ENCODE data around the gene SLC24A1.

SLC24A1 gene

DNA sequence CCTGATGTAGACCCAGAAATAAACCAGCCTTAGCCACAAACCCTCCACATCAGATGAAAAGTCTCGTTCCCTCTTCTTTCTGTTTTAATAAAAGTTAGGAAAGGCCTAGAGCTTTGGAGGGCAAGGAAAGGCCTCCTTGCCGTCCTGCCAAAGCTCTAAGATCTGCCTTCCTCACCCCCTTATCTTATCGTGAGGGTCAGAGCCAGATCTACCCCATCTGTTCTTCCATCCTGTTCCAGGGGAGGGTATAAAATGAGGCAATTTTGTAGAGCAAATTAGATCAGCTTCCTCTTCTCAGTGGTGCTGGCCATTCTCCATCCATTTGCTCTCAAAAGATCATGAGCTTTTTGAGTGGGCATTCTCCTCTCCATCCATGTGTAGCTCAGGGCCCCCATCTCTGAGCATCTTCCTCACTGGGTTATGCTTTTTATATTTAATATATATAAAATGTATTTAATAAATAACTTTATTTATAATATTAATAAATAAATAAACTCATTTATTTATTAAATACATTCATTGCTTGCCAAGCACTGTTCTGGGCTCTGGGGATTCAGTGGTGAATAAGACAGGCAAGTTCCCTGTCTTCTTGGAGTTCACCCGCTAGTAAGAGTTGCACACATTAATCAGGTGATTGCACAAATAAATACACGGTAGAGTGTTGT, 2.0 kb upstream of the SLC24A1 start:
- no peak for DNase-seq

DNA sequence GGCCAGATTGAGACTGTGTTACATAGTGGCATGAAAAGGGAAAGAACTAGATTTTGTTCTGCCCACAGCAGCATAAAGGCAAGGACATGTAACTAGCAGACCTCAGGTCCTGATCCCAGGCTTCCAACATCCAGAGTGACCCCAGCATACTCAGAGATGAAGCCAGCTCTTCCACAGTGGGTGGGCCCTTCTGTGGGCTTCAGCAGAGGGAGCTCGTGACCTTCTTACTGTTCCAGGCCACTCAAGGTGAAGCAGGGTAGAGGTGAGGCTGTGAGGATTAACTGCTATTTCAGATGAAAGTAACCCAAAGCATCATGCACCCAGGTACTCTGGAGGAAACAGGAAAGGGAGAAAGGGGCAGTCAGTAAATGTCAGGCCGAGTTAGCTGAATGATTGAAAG, 905 bp upstream of the SLC24A1 start:
- no peak for DNase-seq

DNA sequence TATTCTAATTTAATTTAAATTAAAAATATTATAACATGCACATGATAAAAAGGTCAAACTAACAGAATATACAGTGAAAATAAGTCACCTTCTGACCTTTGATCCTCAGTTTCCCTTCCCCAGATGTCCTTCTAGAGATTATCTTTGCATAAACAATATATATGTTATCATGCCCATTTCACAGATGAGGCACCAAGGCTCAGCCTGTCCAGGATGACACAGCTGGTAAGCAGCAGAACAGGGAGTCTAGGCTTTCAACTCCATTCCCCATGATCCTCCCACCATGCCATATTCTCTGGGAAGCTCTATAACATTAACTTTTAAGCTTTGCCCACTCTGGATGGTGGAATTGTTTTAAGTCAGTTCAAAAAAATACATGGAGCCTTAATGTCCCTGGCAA, 1.4 kb downstream of the SLC24A1 start:
- no peak for DNase-seq

DNA sequence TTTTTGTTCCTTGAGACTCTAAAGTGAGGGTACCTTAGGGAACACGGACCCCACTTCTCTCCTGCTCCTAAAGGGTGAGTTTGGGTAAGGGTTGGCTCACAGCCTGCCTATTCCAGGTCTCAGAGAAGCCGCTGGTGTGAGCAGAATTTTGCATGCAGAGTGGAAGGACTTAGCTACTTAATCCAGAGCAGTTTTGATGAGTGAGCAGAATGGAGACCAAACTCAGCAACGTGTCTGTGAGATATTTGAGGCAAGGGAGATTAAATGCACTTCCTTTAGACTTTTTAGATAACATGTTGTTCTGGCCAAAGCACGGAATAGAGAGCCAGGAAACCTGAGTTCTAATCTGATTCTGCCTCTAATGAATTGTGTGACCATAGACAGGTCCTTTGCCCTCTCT, 5.1 kb downstream of the SLC24A1 start:
- DNase-seq = no peak

DNA sequence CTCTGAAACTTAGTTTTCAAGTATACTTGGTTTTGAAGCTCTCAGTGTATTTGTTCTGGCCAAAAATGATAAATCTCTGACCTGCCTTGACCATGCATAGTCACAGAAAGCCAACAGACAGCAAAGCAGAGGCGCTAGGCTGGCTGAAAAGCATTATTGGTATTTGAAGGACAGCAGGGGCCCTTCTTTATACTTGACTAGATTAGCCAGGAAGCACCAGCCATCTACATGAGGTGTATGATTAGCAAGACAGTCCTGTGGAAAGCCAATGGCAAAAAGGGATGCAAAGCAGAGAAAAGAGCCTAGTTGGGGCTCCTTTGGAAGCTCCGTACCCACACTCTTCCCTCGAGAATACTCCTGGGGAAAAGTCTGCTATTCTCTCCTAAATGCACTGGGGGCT, 7.8 kb downstream of the SLC24A1 start:
- DNase-seq = no peak

DNA sequence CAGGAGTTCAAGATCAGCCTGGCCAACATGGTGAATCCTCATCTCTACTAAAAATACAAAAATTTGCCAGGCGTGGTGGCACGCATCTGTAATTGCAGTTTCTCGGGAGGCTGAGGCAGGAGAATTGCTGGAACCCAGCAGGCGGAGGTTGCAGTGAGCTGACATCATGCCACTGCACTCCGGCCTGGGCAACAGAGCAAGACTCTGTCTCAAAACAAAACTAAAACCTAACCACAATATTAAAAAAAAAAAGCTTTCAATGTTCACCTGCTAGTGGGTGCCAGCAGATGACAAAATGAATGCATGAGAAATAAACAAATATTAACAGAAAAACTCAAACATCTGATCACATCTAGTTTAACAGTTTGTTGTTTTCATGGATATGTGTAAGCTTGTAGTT, 9.0 kb downstream of the SLC24A1 start:
- no peak for DNase-seq

DNA sequence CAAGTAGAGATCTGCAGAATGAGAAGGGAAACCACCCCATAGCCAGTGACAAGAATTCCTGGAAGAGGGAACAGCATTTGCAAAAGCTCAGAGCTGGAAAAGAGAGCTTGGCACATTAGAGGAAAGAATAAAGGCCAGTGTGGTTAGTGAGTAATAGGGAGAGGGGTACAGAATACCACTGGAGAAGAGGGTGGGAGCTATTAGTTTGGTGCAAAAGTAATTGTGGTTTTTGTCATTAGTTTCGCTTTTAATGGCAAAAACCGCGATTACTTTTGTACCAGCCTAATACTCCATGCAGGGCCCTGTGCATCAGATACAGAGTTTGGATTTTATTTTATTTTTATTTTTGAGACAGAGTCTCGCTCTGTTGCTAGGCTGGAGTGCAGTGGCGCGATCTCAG, 9.8 kb downstream of the SLC24A1 start:
- DNase-seq = no peak

DNA sequence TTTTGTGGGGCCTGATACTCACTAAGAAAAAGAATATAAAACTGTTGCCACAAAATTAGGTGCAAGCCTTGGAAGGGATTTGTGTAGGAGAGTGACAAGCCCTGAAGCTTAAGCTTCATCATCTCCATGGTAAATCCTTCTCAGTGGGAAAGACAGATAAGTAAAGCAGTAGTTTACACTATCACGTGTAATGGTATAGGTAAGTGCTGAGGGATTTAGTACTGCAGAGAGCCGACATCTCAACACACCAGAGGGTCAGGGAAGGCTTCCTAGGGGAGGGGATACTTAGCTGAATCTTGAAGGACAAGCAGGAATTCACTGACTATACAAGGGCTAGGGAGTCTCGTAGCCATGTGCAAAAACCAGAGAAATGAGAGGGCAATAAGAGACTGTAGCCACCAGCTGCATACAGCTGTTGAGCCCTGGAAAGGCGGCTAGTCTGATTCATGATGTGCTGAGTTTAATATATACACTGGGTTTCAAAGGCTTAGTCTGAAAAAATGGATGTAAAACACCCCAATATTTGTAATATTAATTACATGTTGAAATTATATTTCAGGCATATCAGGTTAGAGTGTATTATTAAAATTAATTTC, 11.1 kb downstream of the SLC24A1 start:
- no peak for DNase-seq

DNA sequence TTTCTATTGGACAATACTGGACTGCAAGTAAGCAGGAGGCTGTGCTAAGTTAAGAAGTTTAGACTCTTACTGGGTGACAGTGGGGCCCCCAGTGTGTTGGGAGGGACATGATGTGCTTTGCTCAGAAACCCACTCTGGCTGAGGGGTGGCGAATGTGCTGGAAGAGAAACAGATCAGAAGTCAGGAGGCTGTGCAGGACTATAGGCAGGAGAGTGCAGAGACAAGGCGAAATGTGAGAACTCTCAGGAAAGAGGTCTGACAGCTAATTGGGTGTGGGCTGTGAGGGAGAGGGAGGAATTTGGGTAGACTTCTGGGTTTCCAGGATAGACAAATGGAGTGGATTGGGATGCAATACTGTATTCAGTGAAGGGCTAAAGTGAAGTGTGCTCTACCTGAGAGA, 12.0 kb downstream of the SLC24A1 start:
- DNase-seq = no peak

DNA sequence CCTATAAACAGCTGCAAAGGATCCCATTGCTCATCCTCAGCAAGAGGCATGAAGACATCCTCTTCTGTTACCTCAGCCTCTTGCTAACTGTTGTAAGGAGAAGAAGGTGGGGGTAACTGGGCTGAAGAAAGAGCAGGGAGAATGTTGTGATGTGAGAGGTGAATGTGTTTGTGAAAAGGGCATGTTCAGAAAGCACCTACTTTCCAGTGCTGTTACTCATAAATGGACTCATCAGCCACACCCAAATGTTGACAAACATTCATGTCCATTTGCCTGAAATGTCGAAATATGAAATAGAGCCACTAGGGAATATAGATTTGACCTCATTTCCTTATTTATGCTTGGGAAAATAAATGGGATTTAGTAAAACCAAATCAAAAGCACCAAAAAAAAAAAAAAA, 12.6 kb downstream of the SLC24A1 start:
- DNase-seq = no peak

DNA sequence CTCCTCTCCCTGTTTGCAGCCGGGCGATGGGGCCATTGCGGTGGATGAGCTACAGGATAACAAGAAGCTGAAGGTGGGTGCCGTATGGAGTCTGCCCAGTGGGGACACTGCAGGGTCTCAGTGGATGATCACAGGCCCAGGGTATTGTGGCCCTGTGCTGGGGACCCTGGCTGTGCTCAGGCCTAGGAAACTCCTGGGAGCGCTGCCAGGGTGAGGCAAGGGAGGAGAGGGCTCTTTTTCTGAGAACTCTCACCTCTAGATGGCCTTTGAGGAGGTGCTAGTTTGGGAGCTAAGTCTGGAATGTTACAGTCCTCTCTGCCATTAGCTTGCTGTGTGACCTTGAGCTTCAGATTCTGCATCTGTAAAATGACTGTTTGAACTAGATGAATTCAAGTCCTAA, 16.4 kb downstream of the SLC24A1 start:
- no peak for DNase-seq

DNA sequence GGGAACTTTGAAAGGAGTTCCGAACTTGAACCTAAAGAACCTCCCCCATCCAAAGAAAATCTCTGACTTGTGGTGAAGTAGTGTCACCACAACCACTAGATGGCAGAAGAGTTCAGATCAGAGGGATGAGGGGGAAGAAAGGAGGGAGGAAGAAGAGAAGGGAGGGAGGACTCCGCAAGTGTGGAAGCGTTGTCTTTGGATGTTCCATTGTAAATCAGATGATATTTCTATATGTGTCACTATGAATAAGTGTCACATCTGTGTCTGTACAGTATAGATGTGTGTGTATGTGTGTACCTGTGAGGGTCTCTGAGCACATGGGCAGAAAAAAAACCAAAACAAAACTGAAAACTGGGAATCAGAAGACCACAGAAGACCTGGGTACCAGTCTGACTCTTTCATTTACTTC, 16.9 kb downstream of the SLC24A1 start:
- peak; percentile 71 for DNase-seq

DNA sequence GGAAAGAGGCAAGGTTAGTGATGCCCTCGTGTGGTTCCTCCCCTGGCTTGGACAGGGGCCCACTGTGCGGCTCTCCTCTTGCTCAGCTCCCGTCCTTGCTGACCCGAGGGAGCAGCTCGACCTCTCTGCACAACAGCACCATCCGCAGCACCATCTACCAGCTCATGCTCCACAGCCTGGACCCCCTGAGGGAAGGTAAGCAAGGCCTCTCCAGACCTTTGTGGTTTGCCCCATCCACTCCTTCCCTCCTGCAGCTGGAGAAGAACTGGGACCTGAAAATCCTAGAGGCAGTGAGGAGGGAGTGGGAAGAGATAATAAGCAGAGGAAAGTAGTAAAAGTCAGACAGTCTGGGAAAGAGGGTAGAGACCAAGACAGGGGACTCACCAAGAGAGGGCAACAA, 17.8 kb downstream of the SLC24A1 start:
- no peak for DNase-seq

DNA sequence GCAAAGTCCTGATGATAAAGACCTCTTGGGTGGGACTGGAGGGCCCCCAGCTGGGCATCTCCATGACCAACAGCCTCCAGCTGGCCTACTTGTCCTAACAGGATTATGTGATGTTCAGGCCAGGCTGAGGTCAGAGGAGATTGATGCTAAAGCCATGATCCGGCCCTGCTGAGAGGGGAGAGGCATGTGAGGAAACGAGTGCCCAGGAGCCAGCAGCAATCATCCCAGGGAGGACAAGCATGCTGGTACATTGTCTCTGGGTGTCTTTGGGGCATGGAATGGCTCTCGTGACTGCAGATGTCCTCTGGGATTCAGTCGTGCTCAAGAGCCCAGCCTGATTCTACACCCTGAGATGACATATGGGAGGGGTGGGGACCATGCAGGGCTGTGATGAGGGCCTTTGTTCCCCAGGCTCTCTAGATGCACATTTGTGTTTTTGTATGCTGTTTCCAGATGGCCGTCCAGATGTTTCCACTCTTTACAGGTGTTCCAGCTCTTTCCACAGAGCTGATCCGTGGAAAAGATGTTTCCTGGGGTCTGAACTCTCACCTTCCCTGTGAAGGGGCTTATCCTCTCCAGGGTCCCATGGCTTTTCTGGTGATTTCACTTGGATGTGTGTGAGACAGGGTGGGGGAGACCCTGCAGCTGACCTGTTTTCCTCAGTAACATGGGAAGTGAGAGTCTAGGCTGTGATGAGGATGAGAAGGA, 20.2 kb downstream of the SLC24A1 start:
- no peak for DNase-seq

DNA sequence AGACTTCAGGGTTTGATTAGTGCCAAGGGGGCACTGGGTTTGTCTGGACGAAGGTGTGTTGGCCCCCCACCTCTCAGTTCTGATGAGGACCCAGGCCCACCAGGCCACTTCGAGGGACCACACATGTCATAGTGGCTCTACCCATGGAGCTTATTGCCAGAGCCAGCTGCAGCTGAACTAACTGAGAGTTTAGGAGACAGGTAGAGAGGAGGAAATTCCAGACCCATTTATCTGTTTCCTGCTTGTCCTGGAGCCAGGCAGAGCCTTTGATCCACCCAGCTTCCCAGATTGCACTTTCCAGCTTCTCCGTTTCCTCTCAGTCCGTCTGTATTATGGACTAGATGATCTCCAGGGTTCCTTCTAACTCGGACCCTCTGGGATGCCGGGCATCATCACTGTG, 20.9 kb downstream of the SLC24A1 start:
- no peak for DNase-seq

DNA sequence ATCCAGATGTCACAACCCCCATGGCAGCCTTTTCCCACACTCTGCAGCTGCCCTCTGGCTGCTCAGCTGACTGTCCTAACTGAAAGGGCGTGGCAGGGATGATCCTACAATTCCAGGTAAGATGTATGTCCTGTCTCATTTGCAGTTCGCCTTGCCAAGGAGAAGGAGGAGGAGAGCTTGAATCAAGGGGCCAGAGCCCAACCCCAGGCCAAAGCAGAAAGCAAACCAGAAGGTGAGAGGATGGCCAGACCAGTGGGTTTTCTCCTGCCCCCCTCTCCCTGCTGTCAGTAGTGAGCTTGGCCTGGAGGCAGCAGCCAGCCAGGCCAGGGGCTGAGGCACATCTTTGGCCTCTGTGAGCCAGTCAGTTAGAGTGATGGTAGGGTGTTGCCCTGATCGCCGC, 22.5 kb downstream of the SLC24A1 start:
- no peak for DNase-seq

DNA sequence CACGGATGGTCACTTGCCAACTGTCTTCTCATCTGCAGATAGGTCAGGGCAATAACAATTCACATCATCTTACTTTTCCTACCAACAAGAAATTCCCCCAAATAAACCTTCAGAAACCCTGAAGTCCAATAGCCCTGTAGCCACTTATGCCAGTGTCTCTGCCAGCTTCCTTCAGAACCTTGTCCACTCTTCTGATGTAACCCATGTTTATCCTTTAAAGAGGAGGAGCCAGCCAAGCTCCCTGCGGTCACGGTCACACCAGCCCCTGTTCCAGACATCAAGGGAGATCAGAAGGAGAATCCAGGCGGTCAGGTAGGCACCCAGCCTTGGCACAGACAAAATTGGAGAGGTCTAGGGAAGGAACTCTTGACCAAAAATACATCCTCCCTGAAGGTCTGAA, 23.7 kb downstream of the SLC24A1 start:
- DNase-seq = no peak

DNA sequence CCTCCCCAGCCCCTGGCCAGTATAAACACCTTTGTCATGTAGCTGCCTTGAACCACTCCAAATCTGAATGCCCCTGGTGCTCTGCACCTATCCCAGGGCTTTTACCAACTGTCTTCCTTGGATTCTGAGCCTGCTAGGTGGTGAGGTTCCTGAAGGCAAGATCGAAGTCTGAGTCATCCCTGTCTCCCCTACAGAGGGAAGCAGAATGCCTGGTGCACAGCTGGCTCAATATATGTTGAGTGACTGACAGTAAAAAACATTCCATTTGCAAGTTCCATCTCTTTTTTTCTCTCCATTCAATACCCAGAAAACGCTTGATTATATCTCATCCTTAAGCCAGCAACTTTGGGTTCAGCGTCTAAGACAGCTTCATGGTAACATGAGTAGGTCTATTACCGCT, 24.7 kb downstream of the SLC24A1 start:
- no peak for DNase-seq

DNA sequence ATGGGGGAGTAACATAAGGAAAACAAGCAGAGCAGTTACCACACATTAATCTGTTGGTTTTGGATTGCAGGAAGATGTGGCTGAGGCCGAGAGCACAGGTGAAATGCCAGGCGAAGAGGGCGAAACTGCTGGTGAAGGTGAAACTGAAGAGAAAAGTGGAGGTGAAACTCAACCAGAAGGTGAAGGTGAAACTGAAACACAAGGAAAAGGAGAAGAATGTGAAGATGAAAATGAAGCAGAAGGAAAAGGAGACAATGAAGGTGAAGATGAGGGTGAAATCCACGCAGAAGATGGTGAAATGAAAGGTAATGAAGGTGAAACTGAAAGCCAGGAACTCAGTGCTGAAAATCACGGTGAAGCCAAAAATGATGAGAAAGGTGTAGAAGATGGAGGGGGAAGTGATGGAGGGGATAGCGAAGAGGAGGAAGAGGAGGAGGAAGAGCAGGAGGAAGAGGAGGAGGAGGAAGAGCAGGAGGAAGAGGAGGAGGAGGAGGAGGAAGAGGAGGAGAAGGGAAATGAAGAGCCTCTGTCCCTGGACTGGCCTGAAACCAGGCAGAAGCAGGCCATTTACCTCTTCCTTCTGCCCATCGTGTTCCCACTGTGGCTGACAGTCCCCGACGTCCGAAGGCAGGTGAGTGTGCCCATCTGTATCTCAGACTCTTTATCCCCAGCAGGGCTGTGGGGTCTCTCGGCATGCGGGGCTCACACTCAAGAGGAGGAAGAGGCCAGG, 28.7 kb downstream of the SLC24A1 start:
- DNase-seq = no peak

DNA sequence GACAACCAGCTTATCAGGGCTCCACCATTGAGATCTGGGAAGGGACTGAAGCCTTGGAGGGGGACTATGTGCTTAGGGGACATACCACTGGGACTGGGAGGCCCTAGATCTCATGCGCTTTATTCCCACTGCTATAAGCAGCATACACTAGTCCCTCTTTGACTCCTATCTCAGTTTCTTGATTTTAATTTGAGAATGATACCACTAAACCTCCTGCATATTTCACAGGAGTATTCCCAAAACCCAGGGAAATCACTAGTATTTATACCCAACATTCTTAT, 29.2 kb downstream of the SLC24A1 start:
- no peak for DNase-seq

DNA sequence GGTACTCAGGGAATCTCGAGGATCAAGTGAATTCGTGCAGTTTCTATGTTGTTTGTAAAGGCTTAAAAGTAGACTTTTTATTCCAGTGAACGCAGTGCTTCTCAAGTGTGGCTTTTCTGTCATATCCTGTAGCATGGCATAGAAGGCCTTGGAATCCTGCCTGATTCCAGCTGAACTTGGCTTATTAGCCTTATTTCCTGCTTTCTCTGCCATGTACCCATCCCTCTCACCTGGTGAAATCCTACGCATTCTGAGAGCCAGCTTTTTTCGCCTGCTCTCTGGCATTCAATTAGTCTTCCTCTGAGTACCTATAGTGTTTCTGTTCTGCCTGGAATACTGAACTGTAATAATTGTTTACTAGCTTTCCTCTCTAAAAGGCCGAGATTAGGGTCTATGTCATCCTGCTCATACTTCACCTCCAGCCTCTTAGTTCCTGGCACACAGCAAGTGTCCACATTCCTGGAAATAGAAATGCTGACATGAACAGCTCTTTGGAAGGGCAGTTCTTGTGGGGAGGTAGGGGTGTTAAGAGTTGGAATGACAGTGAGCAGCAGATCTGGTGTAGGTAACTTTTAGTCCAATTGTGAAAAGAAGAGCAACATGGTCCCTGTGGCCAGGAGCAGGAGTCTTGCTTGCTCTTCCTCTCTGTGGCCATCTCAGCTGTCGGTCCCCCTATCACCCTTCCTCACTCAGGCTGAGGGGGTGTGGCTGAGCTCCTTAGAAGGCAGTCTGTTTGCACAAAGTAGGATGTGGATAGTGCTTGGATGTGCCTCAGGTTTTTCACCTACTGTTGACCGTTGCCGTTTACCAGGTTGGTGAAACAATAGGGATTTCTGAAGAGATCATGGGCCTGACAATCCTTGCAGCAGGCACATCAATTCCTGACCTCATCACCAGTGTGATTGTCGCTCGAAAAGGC, 30.4 kb downstream of the SLC24A1 start:
- DNase-seq = no peak

DNA sequence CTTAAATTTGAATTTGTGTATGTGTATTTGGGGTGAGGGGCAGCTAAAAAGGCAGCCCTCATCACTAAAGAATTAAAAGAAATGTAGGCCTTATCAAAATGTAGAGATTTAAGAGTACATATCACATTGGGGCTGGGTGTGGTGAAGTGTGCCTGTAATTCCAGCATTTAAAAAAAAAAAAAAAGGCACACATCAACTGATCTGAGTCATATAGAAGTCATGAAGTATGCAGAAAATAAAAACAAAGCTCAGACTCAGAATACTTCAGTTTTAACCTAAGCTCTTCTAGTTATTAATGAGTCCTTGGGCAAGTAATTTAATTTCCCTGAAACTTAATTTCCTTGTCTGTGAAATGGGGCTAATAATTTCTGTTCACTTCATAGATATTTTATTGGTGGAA, 31.6 kb downstream of the SLC24A1 start:
- DNase-seq = no peak

Data from MV-4-11 (cell line).